Hepatocyte (in vitro differentiated cells): Measurements from ENCODE around the gene COL17A1. TPM values are rescaled to one million over a fixed set of nuclear protein-coding genes. Genes with fewer than 3 reads are reported as not detected.

Experiments used
- DNase-seq: peaks from one replicate; pipeline ENCODE4 v3.0.0-alpha.2; 2016; ENCODE audit warnings: low spot score
- H2AFZ ChIP-seq: fragments of 200-600 bp; sonication (generic); 2 replicates; pipeline ENCODE4 v1.6.0; 2016; ENCODE audit warnings: antibody characterized with exemption, mild to moderate bottlenecking
- H3K27ac ChIP-seq: fragments of 200-600 bp; sonication (generic); 2 replicates; pipeline ENCODE4 v1.5.1; 2016; ENCODE audit warnings: mild to moderate bottlenecking
- H3K27me3 ChIP-seq: fragments of 200-600 bp; sonication (generic); 2 replicates; pipeline ENCODE4 v1.6.1; 2016
- H3K36me3 ChIP-seq: fragments of 200-600 bp; sonication (generic); replicated peaks from 2 replicates; pipeline ENCODE4 v1.5.1; 2016; ENCODE audit warnings: low read depth; ENCODE audit not compliant: insufficient read depth
- H3K4me1 ChIP-seq: fragments of 200-600 bp; sonication (generic); 2 replicates; pipeline ENCODE4 v1.5.1; 2016; ENCODE audit warnings: mild to moderate bottlenecking, moderate library complexity; ENCODE audit not compliant: insufficient read depth
- H3K4me2 ChIP-seq: fragments of 200-600 bp; sonication (generic); 2 replicates; pipeline ENCODE4 v1.6.0; 2016
- H3K4me3 ChIP-seq: fragments of 200-600 bp; sonication (generic); 2 replicates; pipeline ENCODE4 v1.5.1; 2016; ENCODE audit warnings: mild to moderate bottlenecking
- H3K79me2 ChIP-seq: fragments of 200-600 bp; sonication (generic); 2 replicates; pipeline ENCODE4 v1.6.0; 2017; ENCODE audit warnings: mild to moderate bottlenecking
- H3K9me2 ChIP-seq: fragments of 200-600 bp; sonication (generic); replicated peaks from 2 replicates; pipeline ENCODE4 v1.6.0; 2017; ENCODE audit warnings: mild to moderate bottlenecking; ENCODE audit not compliant: insufficient read depth
- H3K9me3 ChIP-seq: fragments of 200-600 bp; sonication (generic); 2 replicates; pipeline ENCODE4 v1.5.1; 2016; ENCODE audit warnings: low read depth, mild to moderate bottlenecking
- H4K20me1 ChIP-seq: fragments of 200-600 bp; sonication (generic); 2 replicates; pipeline ENCODE4 v1.6.0; 2016; ENCODE audit warnings: mild to moderate bottlenecking; ENCODE audit not compliant: insufficient read depth, poor library complexity, severe bottlenecking
- CTCF ChIP-seq: fragments of 200-600 bp; sonication (generic); IDR thresholded peaks from 2 replicates; pipeline ENCODE4 v1.5.1; 2016; ENCODE audit warnings: antibody characterized with exemption, mild to moderate bottlenecking; ENCODE audit not compliant: poor library complexity
- EZH2 ChIP-seq: fragments of 200-600 bp; sonication (generic); IDR thresholded peaks from 2 replicates; pipeline ENCODE4 v1.6.1; 2016; ENCODE audit warnings: antibody characterized with exemption, mild to moderate bottlenecking, borderline replicate concordance
- EZH2phosphoT487 ChIP-seq: fragments of 200-600 bp; sonication (generic); IDR thresholded peaks from one replicate; pipeline ENCODE4 v1.6.1; 2018; ENCODE audit warnings: antibody characterized with exemption, mild to moderate bottlenecking, low read depth, moderate library complexity; ENCODE audit not compliant: unreplicated experiment, severe bottlenecking
- WGBS: methylation state at CpG from one replicate; pipeline ENCODE4 v1.1.6; 2016; ENCODE audit warnings: low lambda C conversion rate; ENCODE audit errors: missing lambda C conversion rate; 5-methylcytosine and 5-hydroxymethylcytosine counted together
- polyA plus RNA-seq: library from polyadenylated mRNA; unstranded; fragments of >200 nt; fragmentation: Nextera tagmentation; extraction: Ambion mirVana; gene quantifications from 2 replicates; pipeline ENCODE4 v1.2.1, GENCODE V29; 2016
- total RNA-seq: library from RNA; depleted of rRNA; stranded (reverse); fragments of >200 nt; gene quantifications from 2 replicates; pipeline ENCODE4 v1.2.3, GENCODE V29; 2014

Gene COL17A1
- total and polyA plus RNA-seq, 2 experiments from 2014 or later: 3.3 to 7.5 TPM

- H3K4me2 ChIP-seq: no peak overlapping the region
- H3K4me1 ChIP-seq: peaks cover 4% of the 10 kb centered on the region
- no peak overlapping the region for H2AFZ ChIP-seq
- no peaks in the 10 kb centered on the region for H3K9me2 ChIP-seq
- WGBS: 88% methylated on average over 7 of the region's 7 CpGs
- no peak for DNase-seq
- H3K27ac ChIP-seq: no peak overlapping the region
- H3K36me3 ChIP-seq: no peaks in the 10 kb centered on the region
- H3K9me3 ChIP-seq: no peaks in the 10 kb centered on the region
- peaks cover 83% of the 10 kb centered on the region for H3K79me2 ChIP-seq
- no peak overlapping the region for H3K4me3 ChIP-seq
- TF ChIP-seq EZH2phosphoT487 (no peak), CTCF (no peak), EZH2 (no peak)
- H3K27me3 ChIP-seq: no peaks in the 10 kb centered on the region
- peaks cover 28% of the 10 kb centered on the region for H4K20me1 ChIP-seq
Observed at GRCh38 chr10:103986360-103986759, 99.3 kb downstream of the COL17A1 start.

DNA sequence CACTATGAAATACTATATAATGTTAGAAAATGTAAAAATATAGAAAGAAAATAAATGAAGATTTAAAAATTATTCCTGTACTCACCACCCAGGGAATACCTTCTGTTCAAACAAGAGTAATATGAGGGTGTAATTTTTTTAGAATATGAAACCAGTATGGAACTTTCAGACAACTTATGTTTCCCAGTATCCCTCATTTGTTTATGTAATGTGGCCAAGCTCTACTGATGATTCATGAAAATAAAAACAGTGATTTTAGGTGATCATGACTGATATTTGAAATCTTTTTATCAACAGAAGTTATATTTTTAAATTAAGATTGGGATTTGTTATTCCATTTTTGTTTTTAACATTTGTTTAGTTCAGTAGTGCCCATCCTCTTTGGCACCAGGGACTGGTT, 100.0 kb downstream of the COL17A1 start:
- DNase-seq: no peak
- no peak for TF ChIP-seq CTCF
- TF ChIP-seq EZH2phosphoT487: no peak
- no peak for TF ChIP-seq EZH2
- Histone ChIP-seq H3K79me2 (peaks cover 89% of the 10 kb centered on the region), H3K27ac (no peak overlapping the region), H3K4me1 (peaks cover 4% of the 10 kb centered on the region), H3K9me2 (no peaks in the 10 kb centered on the region), H3K4me3 (no peak overlapping the region), H3K9me3 (no peaks in the 10 kb centered on the region), H3K36me3 (no peaks in the 10 kb centered on the region), H2AFZ (no peak overlapping the region), H4K20me1 (peaks cover 28% of the 10 kb centered on the region), H3K4me2 (no peak overlapping the region), H3K27me3 (no peaks in the 10 kb centered on the region)

DNA sequence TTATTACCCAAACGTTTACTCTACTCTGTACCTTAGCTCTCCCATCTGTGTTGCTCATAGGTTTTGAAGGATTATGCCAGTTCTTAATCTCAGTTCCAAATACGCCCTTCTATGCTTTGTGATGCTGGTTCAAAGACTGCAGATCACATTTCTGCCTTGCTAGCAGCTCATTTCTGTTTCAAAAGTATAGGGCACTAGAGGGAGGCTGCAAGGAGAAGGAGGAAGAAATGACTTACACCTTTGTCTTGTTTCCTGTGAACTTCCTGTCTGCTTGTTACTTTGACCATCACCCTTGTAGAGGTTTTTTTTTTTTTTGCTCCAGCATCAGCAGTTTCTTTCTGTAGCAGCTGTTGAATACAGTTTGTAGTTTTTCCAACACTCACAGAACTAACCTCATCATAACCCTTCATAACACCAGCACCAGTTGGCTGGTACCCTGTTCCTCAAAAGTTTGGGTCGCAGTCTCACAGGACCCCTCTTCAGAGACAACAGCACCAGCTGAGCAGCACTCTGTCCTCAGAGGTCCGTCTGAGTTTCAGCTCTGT, 102.2 kb downstream of the COL17A1 start:
- WGBS: 59% methylated on average over 4 of the region's 4 CpGs
- H3K27me3 ChIP-seq: no peaks in the 10 kb centered on the region
- TF ChIP-seq EZH2: no peak
- no peak for TF ChIP-seq CTCF
- no peak for TF ChIP-seq EZH2phosphoT487
- peaks cover 96% of the 10 kb centered on the region for H3K79me2 ChIP-seq
- H3K4me2 ChIP-seq: peak overlapping the region; percentile 9
- no peak overlapping the region for H2AFZ ChIP-seq
- no peak overlapping the region for H3K27ac ChIP-seq
- no peaks in the 10 kb centered on the region for H3K9me3 ChIP-seq
- no peak for DNase-seq
- no peaks in the 10 kb centered on the region for H3K4me1 ChIP-seq
- no peak overlapping the region for H3K4me3 ChIP-seq
- peaks cover 22% of the 10 kb centered on the region for H4K20me1 ChIP-seq
- H3K36me3 ChIP-seq: no peaks in the 10 kb centered on the region
- no peaks in the 10 kb centered on the region for H3K9me2 ChIP-seq

- no peak overlapping the region for H3K4me2 ChIP-seq
- no peaks in the 10 kb centered on the region for H3K4me1 ChIP-seq
- H3K79me2 ChIP-seq: peaks cover 96% of the 10 kb centered on the region
- no peak for DNase-seq
- WGBS: 91% methylated on average over 4 of the region's 4 CpGs
- H3K9me2 ChIP-seq: no peaks in the 10 kb centered on the region
- peaks cover 18% of the 10 kb centered on the region for H4K20me1 ChIP-seq
- no peak overlapping the region for H3K4me3 ChIP-seq
- no peak overlapping the region for H3K27ac ChIP-seq
- H3K9me3 ChIP-seq: no peaks in the 10 kb centered on the region
- H2AFZ ChIP-seq: no peak overlapping the region
- H3K36me3 ChIP-seq: no peaks in the 10 kb centered on the region
- TF ChIP-seq EZH2 (no peak), CTCF (no peak), EZH2phosphoT487 (no peak)
- no peaks in the 10 kb centered on the region for H3K27me3 ChIP-seq
Observed at GRCh38 chr10:103982639-103983038, 103.0 kb downstream of the COL17A1 start.
